Natural killer cell (primary cell): ENCODE data around the gene CCSER2. TPM values are rescaled to one million over a fixed set of nuclear protein-coding genes. Genes with fewer than 3 reads are reported as not detected.

Experiments used
- ATAC-seq, 3 donors: fragments of 150-1000 bp in 2 of 3; fragments of 200-7000 bp in 1 of 3; cut with Tn5 transposase; 1 replicate in 1 of 3; 2 replicates in 2 of 3; pipeline ENCODE4 v1.10.0; 2021; ENCODE audit warnings: mild to moderate bottlenecking in 2 of 3, moderate library complexity in 2 of 3
- DNase-seq, 2 donors: peaks; one replicate each; pipeline versions ENCODE4 v3.0.0 to v3.0.0-alpha.2; 2013 to 2021; ENCODE audit warnings: mixed read lengths in 1 of 2
- H3K27ac ChIP-seq: one replicate; pipeline ENCODE4 v1.5.1; 2013; ENCODE audit warnings: mild to moderate bottlenecking, low read length
- H3K27me3 ChIP-seq: one replicate; pipeline ENCODE4 v1.6.1; 2013; ENCODE audit warnings: low read length; ENCODE audit not compliant: control insufficient read depth, insufficient read depth
- H3K36me3 ChIP-seq: one replicate; pipeline ENCODE4 v1.6.1; 2013; ENCODE audit warnings: low read length; ENCODE audit not compliant: control insufficient read depth, insufficient read depth
- H3K4me1 ChIP-seq: one replicate; pipeline ENCODE4 v1.6.1; 2013; ENCODE audit warnings: low read length; ENCODE audit not compliant: control insufficient read depth, insufficient read depth
- H3K4me3 ChIP-seq: one replicate; pipeline ENCODE4 v1.5.1; 2013; ENCODE audit warnings: low read length
- H3K9me3 ChIP-seq: one replicate; pipeline ENCODE4 v1.6.1; 2013; ENCODE audit warnings: low read length; ENCODE audit not compliant: control insufficient read depth, insufficient read depth
- H3K27ac Mint-ChIP-seq, 2 donors: one replicate each; pipeline ENCODE4 v1.8.0; 2022; ENCODE audit warnings: mild to moderate bottlenecking in 2 of 2, mixed read lengths in 2 of 2, moderate library complexity in 1 of 2
- H3K27me3 Mint-ChIP-seq, 2 donors: one replicate each; pipeline ENCODE4 v1.8.0; 2022; ENCODE audit warnings: low read depth in 2 of 2, mixed read lengths in 2 of 2
- H3K36me3 Mint-ChIP-seq: one replicate; pipeline ENCODE4 v1.8.0; 2022; ENCODE audit warnings: mixed read lengths
- H3K4me1 Mint-ChIP-seq, 2 donors: one replicate each; pipeline ENCODE4 v1.8.0; 2022; ENCODE audit warnings: mixed read lengths in 2 of 2
- H3K4me3 Mint-ChIP-seq: one replicate; pipeline ENCODE4 v1.8.0; 2022; ENCODE audit warnings: mild to moderate bottlenecking, moderate library complexity, mixed read lengths
- H3K9me3 Mint-ChIP-seq, 2 donors: one replicate each; pipeline ENCODE4 v1.8.0; 2022; ENCODE audit warnings: mixed read lengths in 2 of 2
- CTCF ChIP-seq: fragments of 200-600 bp; IDR thresholded peaks from one replicate; pipeline ENCODE4 v1.8.0; 2022; ENCODE audit warnings: antibody characterized with exemption
- WGBS: methylation state at CpG from one replicate; pipeline ENCODE4 v1.1.7; 2013; ENCODE audit warnings: missing lambda C conversion rate; ENCODE audit not compliant: insufficient coverage; 5-methylcytosine and 5-hydroxymethylcytosine counted together
- intact Hi-C: fragments of 100-400 bp; cut with micrococcal nuclease; formaldehyde crosslinking; loops from one replicate; pipeline ENCODE4 v1.14.2; 2022
- total RNA-seq, 4 donors: library from RNA; stranded (reverse); fragments of 120-200 nt in 1 of 4; gene quantifications; one replicate each; pipeline versions ENCODE4 v1.2.3 to v1.2.4, GENCODE V29; 2013 to 2022

CCSER2 gene
- total RNA-seq, 3 donors from 2014 or later (not counting 1 experiment from before 2014, with no cell fraction given): 125 to 158 (median 146) TPM

- Mint-ChIP-seq H3K27ac (no peak overlapping the region), H3K36me3 (no peaks in the 10 kb centered on the region), H3K9me3 (no peaks in the 10 kb centered on the region), H3K27me3 (peaks cover 0 to 7% of the 10 kb centered on the region in 2 donors), H3K4me3 (no peak overlapping the region), H3K4me1 (no peaks in the 10 kb centered on the region)
- no peak for TF ChIP-seq CTCF
- Histone ChIP-seq H3K4me1 (no peaks in the 10 kb centered on the region), H3K4me3 (no peak overlapping the region), H3K9me3 (no peaks in the 10 kb centered on the region), H3K27me3 (no peaks in the 10 kb centered on the region), H3K27ac (no peak overlapping the region), H3K36me3 (no peaks in the 10 kb centered on the region)
- DNase-seq (no peak), ATAC-seq (no peak)
- 89% methylated on average over 10 of the region's 10 CpGs for WGBS
- intact Hi-C loops: no loop called here
These were observed 32.1 kb upstream of the CCSER2 start for GRCh38 chr10:84296091-84296981.

- Mint-ChIP-seq H3K4me1 (no peaks in the 10 kb centered on the region), H3K27ac (no peak overlapping the region), H3K9me3 (no peaks in the 10 kb centered on the region), H3K27me3 (peaks cover 0 to 11% of the 10 kb centered on the region in 2 donors), H3K36me3 (no peaks in the 10 kb centered on the region), H3K4me3 (no peak overlapping the region)
- no peaks in the 10 kb centered on the region for H3K4me1 ChIP-seq
- H3K27ac ChIP-seq: no peak overlapping the region
- intact Hi-C loops: no loop called here
- H3K27me3 ChIP-seq: no peaks in the 10 kb centered on the region
- H3K36me3 ChIP-seq: no peaks in the 10 kb centered on the region
- 92% methylated on average over 3 of the region's 3 CpGs for WGBS
- DNase-seq (no peak), ATAC-seq (no peak)
- TF ChIP-seq CTCF: no peak
- no peak overlapping the region for H3K4me3 ChIP-seq
- H3K9me3 ChIP-seq: no peaks in the 10 kb centered on the region
These were observed 30.3 kb upstream of the CCSER2 start for GRCh38 chr10:84298057-84298456.

GRCh38 chr10:84302223-84302622 is 26.2 kb upstream of the CCSER2 start:
- no peaks in the 10 kb centered on the region for H3K27me3 ChIP-seq
- 92% methylated on average over 2 of the region's 2 CpGs for WGBS
- no peak overlapping the region for H3K4me3 Mint-ChIP-seq
- H3K9me3 ChIP-seq: no peaks in the 10 kb centered on the region
- H3K4me3 ChIP-seq: no peak overlapping the region
- no peaks in the 10 kb centered on the region for H3K36me3 ChIP-seq
- no peaks in the 10 kb centered on the region for H3K36me3 Mint-ChIP-seq
- no peaks in the 10 kb centered on the region for H3K4me1 Mint-ChIP-seq
- TF ChIP-seq CTCF: no peak
- peaks cover 9 to 15% of the 10 kb centered on the region in 2 donors for H3K27me3 Mint-ChIP-seq
- ATAC-seq (no peak), DNase-seq (no peak)
- intact Hi-C loops: no loop called here
- no peak overlapping the region for H3K27ac ChIP-seq
- H3K27ac Mint-ChIP-seq: no peak overlapping the region
- no peaks in the 10 kb centered on the region for H3K4me1 ChIP-seq
- H3K9me3 Mint-ChIP-seq: no peaks in the 10 kb centered on the region
